ENCODE measurements around the gene HAGH.

HAGH gene

DNA sequence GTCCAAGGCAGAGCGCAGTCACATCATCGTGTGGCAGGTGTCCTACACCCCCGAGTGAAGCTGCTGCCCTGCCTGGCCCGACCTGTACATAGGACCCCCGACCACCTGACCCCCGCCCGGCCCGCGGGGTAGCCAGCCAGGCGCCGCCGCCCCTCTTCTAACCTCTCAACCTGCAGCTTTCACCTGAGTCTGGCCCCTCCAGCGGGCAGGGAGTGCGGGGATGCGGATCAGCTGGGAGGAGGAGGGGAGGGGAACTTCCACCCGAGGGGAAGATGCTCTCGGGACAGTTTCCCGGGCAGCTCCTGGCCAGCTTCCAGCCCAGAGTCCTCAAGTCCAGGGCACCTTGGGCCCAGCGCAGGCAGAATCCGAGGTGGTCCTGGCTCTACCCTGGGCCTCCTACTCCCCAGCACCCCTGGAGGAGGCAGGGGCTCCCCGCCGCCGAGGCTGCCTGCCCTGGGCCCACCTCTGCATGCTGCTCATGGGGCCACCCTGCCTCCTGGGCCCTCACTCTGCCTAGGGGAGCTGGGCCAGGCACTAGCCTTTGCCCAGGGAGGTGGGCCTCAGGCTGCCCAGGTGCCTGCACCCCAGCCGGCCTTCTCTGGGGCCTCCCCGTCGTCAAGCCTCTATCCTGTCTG is 57.7 kb downstream of the HAGH start:
- no peak overlapping the region for H3K4me3 ChIP-seq (ENCODE audit: insufficient read depth, low read depth, low read length, poor library complexity, severe bottlenecking)
- DNase-seq = no peak
- H3K36me3 ChIP-seq (ENCODE audit: control insufficient read depth, insufficient read depth, low read length) = peaks cover 43% of the 10 kb centered on the region
- no peaks in the 10 kb centered on the region for H3K27me3 ChIP-seq (replicated peaks; ENCODE audit: control insufficient read depth, insufficient read depth, low read length, poor library complexity, severe bottlenecking)
- no peak overlapping the region for H3K27ac ChIP-seq (ENCODE audit: insufficient read depth, low read length, poor library complexity, severe bottlenecking)
- H3K4me1 ChIP-seq (ENCODE audit: control insufficient read depth, insufficient read depth, low read length, poor library complexity, severe bottlenecking) = peaks cover 19% of the 10 kb centered on the region
- H3K9me3 ChIP-seq (ENCODE audit: control insufficient read depth, low read length) = no peaks in the 10 kb centered on the region

DNA sequence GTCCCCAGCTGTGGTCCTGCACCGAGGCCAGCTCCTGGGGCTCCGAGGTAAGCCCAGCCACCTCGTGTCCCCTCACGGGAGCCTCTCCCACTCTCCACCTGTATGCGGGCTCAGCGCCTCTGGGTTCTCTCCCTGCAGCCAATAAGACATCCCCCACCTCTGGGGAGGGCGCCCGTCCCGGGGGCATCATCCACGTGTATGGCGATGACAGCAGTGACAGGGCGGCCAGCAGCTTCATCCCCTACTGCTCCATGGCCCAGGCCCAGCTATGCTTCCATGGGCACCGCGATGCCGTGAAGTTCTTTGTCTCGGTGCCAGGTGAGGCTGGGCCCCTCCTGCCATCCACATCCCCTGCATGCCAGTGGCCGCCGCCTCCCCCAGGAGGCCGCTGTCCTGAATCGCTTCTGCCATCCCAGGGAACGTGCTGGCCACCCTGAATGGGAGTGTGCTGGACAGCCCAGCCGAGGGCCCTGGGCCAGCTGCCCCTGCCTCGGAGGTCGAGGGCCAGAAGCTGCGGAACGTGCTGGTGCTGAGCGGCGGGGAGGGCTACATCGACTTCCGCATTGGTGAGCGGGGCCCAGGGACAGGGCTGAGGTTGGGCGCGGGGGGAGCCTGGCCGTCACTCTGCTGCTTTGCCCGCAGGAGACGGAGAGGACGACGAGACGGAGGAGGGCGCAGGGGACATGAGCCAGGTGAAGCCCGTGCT is 58.4 kb downstream of the HAGH start:
- no peak overlapping the region for H3K4me3 ChIP-seq (ENCODE audit: insufficient read depth, low read depth, low read length, poor library complexity, severe bottlenecking)
- no peak for DNase-seq
- H3K4me1 ChIP-seq (ENCODE audit: control insufficient read depth, insufficient read depth, low read length, poor library complexity, severe bottlenecking) = peaks cover 15% of the 10 kb centered on the region
- peaks cover 46% of the 10 kb centered on the region for H3K36me3 ChIP-seq (ENCODE audit: control insufficient read depth, insufficient read depth, low read length)
- H3K27me3 ChIP-seq (replicated peaks; ENCODE audit: control insufficient read depth, insufficient read depth, low read length, poor library complexity, severe bottlenecking) = no peaks in the 10 kb centered on the region
- no peak overlapping the region for H3K27ac ChIP-seq (ENCODE audit: insufficient read depth, low read length, poor library complexity, severe bottlenecking)
- H3K9me3 ChIP-seq (ENCODE audit: control insufficient read depth, low read length) = no peaks in the 10 kb centered on the region

DNA sequence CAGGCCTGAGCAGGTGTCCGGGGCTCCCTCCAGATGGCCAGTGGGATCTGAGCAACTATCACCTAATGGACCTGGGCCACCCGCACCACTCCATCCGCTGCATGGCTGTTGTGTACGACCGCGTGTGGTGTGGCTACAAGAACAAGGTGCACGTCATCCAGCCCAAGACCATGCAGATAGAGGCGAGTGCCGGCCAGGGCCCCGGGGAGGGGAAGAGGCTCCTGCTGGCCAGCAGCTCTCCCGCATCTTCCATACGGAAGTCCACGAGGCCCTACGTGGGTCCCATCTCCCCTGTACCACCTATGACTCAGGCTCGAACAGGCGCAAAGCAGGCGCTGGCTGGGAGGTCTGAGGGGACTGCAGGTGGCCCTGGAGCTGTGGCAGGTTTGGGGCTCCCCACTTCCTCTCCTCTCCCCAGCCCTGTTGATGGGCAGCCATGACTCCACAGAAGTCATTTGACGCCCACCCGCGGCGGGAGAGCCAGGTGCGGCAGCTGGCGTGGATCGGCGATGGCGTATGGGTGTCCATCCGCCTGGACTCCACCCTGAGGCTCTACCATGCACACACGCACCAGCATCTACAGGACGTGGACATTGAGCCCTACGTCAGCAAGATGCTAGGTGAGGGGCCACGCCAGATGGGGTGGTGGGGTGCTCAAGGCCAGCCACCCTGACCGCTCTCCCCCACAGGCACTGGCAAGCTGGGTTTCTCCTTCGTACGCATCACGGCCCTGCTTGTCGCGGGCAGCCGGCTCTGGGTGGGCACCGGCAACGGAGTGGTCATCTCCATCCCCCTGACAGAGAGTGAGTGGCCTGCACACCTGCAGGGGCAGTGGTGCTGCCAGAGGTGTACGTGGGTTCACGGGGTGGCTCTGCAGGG is 59.3 kb downstream of the HAGH start:
- Histone ChIP-seq H3K9me3 (ENCODE audit: control insufficient read depth, low read length) (no peaks in the 10 kb centered on the region), H3K27me3 (replicated peaks; ENCODE audit: control insufficient read depth, insufficient read depth, low read length, poor library complexity, severe bottlenecking) (no peaks in the 10 kb centered on the region), H3K36me3 (ENCODE audit: control insufficient read depth, insufficient read depth, low read length) (peaks cover 53% of the 10 kb centered on the region), H3K4me1 (ENCODE audit: control insufficient read depth, insufficient read depth, low read length, poor library complexity, severe bottlenecking) (peaks cover 13% of the 10 kb centered on the region), H3K27ac (ENCODE audit: insufficient read depth, low read length, poor library complexity, severe bottlenecking) (no peak overlapping the region), H3K4me3 (ENCODE audit: insufficient read depth, low read depth, low read length, poor library complexity, severe bottlenecking) (no peak overlapping the region)
- DNase-seq = no peak

DNA sequence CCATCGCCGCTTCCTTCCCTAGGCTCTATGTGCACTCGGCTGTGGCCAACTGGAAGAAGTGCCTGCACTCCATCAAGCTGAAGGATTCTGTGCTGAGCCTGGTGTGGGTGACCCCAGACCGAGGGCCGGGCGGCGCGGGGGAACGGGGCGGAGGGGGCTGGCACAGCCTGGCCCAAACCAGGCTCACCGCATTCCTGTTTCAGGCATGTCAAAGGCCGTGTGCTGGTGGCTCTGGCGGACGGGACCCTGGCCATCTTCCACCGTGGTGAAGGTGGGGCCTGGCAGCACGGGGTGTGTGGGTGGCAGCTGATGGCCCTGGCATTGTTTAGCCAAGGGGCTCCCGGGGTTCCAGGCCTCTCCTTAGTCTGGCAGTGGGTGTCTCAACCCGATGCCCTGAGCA is 59.9 kb downstream of the HAGH start:
- Histone ChIP-seq H3K27me3 (replicated peaks; ENCODE audit: control insufficient read depth, insufficient read depth, low read length, poor library complexity, severe bottlenecking) (no peaks in the 10 kb centered on the region), H3K4me3 (ENCODE audit: insufficient read depth, low read depth, low read length, poor library complexity, severe bottlenecking) (no peak overlapping the region), H3K27ac (ENCODE audit: insufficient read depth, low read length, poor library complexity, severe bottlenecking) (no peak overlapping the region), H3K36me3 (ENCODE audit: control insufficient read depth, insufficient read depth, low read length) (peaks cover 59% of the 10 kb centered on the region), H3K4me1 (ENCODE audit: control insufficient read depth, insufficient read depth, low read length, poor library complexity, severe bottlenecking) (peaks cover 7% of the 10 kb centered on the region), H3K9me3 (ENCODE audit: control insufficient read depth, low read length) (no peaks in the 10 kb centered on the region)
- no peak for DNase-seq

DNA sequence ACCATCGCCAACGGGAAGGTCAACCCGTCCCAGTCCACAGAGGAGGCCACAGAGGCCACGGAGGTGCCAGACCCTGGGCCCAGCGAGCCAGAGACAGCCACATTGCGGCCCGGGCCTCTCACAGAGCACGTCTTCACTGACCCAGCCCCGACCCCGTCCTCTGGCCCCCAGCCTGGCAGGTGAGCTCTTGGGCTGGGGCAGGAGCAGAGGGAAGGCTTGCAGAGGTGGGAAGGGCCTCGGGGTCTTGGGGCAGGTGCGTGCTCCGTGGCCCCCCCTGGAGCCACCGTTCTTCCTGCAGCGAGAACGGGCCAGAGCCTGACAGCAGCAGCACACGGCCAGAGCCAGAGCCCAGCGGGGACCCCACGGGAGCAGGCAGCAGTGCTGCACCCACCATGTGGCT is 60.4 kb downstream of the HAGH start:
- no peak for DNase-seq
- Histone ChIP-seq H3K4me3 (ENCODE audit: insufficient read depth, low read depth, low read length, poor library complexity, severe bottlenecking) (no peak overlapping the region), H3K36me3 (ENCODE audit: control insufficient read depth, insufficient read depth, low read length) (peaks cover 61% of the 10 kb centered on the region), H3K9me3 (ENCODE audit: control insufficient read depth, low read length) (no peaks in the 10 kb centered on the region), H3K27ac (ENCODE audit: insufficient read depth, low read length, poor library complexity, severe bottlenecking) (no peak overlapping the region), H3K4me1 (ENCODE audit: control insufficient read depth, insufficient read depth, low read length, poor library complexity, severe bottlenecking) (peaks cover 7% of the 10 kb centered on the region), H3K27me3 (replicated peaks; ENCODE audit: control insufficient read depth, insufficient read depth, low read length, poor library complexity, severe bottlenecking) (no peaks in the 10 kb centered on the region)

DNA sequence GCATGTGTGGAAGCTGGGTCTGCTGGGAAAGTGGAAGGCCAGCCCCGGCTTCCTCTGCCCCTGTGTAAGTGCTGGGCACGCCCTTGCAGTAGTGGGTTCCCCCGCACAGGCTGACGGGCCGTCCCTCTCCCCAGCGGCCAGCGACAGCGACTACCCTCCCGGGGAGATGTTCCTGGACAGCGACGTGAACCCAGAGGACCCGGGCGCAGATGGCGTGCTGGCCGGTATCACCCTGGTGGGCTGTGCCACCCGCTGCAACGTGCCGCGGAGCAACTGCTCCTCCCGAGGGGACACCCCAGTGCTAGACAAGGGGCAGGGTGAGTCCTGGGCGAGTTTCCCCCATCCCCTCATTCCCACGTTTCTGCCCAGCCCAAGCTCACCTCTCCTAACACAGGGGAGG is 60.8 kb downstream of the HAGH start:
- H3K4me1 ChIP-seq (ENCODE audit: control insufficient read depth, insufficient read depth, low read length, poor library complexity, severe bottlenecking) = peaks cover 5% of the 10 kb centered on the region
- peaks cover 65% of the 10 kb centered on the region for H3K36me3 ChIP-seq (ENCODE audit: control insufficient read depth, insufficient read depth, low read length)
- no peak overlapping the region for H3K4me3 ChIP-seq (ENCODE audit: insufficient read depth, low read depth, low read length, poor library complexity, severe bottlenecking)
- no peak overlapping the region for H3K27ac ChIP-seq (ENCODE audit: insufficient read depth, low read length, poor library complexity, severe bottlenecking)
- DNase-seq = no peak
- no peaks in the 10 kb centered on the region for H3K9me3 ChIP-seq (ENCODE audit: control insufficient read depth, low read length)
- H3K27me3 ChIP-seq (replicated peaks; ENCODE audit: control insufficient read depth, insufficient read depth, low read length, poor library complexity, severe bottlenecking) = no peaks in the 10 kb centered on the region

DNA sequence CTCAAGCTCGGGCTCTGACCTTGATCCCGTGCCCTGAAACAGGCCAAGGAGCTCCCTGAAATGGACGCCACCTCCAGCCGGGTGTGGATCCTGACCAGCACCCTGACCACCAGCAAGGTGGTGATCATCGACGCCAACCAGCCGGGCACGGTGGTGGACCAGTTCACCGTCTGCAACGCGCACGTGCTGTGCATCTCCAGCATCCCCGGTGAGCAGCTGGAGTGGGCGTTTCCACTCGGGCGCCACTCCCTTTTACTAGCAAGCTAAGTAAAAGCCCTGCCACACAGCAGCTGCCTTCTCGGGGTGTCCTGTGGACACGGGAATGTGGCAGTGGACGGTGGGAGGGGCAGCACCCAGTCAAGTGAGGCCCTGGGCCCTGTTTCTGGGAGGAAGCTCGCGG is 61.7 kb downstream of the HAGH start:
- no peak overlapping the region for H3K4me3 ChIP-seq (ENCODE audit: insufficient read depth, low read depth, low read length, poor library complexity, severe bottlenecking)
- no peaks in the 10 kb centered on the region for H3K4me1 ChIP-seq (ENCODE audit: control insufficient read depth, insufficient read depth, low read length, poor library complexity, severe bottlenecking)
- H3K9me3 ChIP-seq (ENCODE audit: control insufficient read depth, low read length) = no peaks in the 10 kb centered on the region
- H3K36me3 ChIP-seq (ENCODE audit: control insufficient read depth, insufficient read depth, low read length) = peaks cover 69% of the 10 kb centered on the region
- DNase-seq = no peak
- H3K27me3 ChIP-seq (replicated peaks; ENCODE audit: control insufficient read depth, insufficient read depth, low read length, poor library complexity, severe bottlenecking) = no peaks in the 10 kb centered on the region
- no peak overlapping the region for H3K27ac ChIP-seq (ENCODE audit: insufficient read depth, low read length, poor library complexity, severe bottlenecking)

DNA sequence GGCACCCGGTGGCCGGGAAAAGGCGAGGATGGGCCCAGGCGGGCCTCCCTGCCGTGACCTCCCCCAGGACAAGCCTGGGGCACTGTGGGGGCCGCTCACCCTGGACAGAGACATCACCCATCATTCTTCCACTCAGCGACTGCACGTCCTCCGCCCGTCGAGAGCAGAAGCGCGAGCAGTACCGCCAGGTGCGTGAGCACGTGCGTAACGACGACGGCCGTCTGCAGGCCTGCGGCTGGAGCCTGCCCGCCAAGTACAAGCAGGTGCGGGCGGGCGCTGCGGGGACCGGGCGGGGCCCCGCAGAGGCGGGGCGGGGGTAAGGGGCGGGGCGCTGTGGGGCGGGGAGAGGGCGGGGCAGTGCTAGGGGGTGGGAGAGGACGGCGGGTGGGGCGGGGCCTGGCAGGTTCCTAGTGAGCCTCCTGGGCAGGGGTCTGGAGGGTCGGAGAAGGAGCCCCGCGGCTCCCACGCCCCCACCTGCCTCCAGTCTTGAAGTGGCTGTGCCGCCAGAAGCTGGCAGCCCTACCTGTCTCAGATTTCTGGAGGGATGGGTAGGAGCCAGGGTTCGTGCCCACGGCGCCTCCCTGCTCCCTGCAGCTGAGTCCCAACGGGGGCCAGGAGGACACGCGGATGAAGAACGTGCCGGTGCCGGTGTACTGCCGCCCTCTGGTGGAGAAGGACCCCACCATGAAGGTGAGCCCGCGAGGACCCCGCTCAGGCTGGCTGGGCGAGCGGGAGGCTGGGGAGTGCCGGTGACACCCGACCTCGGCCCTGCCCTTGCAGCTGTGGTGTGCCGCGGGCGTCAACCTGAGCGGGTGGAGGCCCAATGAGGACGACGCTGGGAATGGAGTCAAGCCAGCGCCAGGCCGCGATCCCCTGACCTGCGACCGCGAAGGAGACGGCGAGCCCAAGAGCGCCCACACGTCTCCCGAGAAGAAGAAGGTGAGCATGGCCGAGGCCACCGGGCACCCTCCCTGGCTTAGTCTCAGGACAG is 62.8 kb downstream of the HAGH start:
- Histone ChIP-seq H3K4me3 (ENCODE audit: insufficient read depth, low read depth, low read length, poor library complexity, severe bottlenecking) (no peak overlapping the region), H3K27me3 (replicated peaks; ENCODE audit: control insufficient read depth, insufficient read depth, low read length, poor library complexity, severe bottlenecking) (no peaks in the 10 kb centered on the region), H3K27ac (ENCODE audit: insufficient read depth, low read length, poor library complexity, severe bottlenecking) (no peak overlapping the region), H3K36me3 (ENCODE audit: control insufficient read depth, insufficient read depth, low read length) (peaks cover 67% of the 10 kb centered on the region), H3K9me3 (ENCODE audit: control insufficient read depth, low read length) (no peaks in the 10 kb centered on the region), H3K4me1 (ENCODE audit: control insufficient read depth, insufficient read depth, low read length, poor library complexity, severe bottlenecking) (no peaks in the 10 kb centered on the region)
- no peak for DNase-seq

DNA sequence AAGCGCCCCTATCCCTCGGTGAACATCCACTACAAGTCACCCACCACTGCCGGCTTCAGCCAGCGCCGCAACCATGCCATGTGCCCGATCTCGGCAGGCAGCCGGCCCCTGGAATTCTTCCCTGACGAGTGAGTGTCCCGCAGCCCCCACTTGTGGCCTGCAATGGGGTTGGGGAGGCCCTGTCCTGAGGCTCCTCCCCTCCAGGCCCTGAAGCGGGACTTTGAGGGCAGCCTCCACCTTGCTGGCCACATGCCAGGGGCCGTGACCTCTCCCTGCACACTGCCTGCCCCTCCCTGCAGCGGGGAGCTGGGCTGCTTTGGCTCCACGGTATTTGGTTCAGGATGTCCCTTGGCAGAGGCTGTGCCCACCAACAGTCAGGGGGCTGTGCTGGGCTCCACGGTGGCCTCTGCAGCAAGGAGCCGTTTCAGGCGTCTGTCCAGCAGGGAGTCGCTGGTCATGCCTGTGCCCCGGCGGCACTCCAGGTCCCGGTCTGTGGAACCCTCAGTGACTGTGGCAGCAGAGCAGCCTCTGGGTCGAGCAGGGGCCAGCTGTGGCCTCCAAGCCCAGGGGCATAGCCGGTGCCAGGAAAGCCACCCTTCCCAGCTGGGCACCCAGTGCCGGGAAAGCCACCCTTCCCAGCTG is 63.6 kb downstream of the HAGH start:
- Histone ChIP-seq H3K27me3 (replicated peaks; ENCODE audit: control insufficient read depth, insufficient read depth, low read length, poor library complexity, severe bottlenecking) (no peaks in the 10 kb centered on the region), H3K4me3 (ENCODE audit: insufficient read depth, low read depth, low read length, poor library complexity, severe bottlenecking) (no peak overlapping the region), H3K27ac (ENCODE audit: insufficient read depth, low read length, poor library complexity, severe bottlenecking) (no peak overlapping the region), H3K9me3 (ENCODE audit: control insufficient read depth, low read length) (no peaks in the 10 kb centered on the region), H3K4me1 (ENCODE audit: control insufficient read depth, insufficient read depth, low read length, poor library complexity, severe bottlenecking) (no peaks in the 10 kb centered on the region), H3K36me3 (ENCODE audit: control insufficient read depth, insufficient read depth, low read length) (peaks cover 64% of the 10 kb centered on the region)
- no peak for DNase-seq

Data from effector memory CD4-positive, alpha-beta T cell (primary cell).